Fibroblast of villous mesenchyme (primary cell): ENCODE results near the gene GSX2. TPM values are rescaled to one million over a fixed set of nuclear protein-coding genes. Genes with fewer than 3 reads are reported as not detected.
A peak's percentile ranks its signal among the peaks of the same experiment; 100 is the strongest.

ENCODE experiments used
- DNase-seq: peaks from one replicate; pipeline ENCODE4 v3.0.0-alpha.2; 2010; ENCODE audit warnings: low read depth
- H3K4me3 ChIP-seq: 2 replicates; pipeline ENCODE4 v1.5.1; 2011; ENCODE audit warnings: low read depth, mild to moderate bottlenecking, low read length
- total RNA-seq: library from RNA; depleted of rRNA; stranded (reverse); fragments of >200 nt; gene quantifications from 2 replicates; pipeline ENCODE4 v1.2.3, GENCODE V29; 2012
- TF ChIP-seq, protein P1 (sequence below): IDR thresholded peaks from 2 replicates; pipeline ENCODE4 v1.5.1; 2012; ENCODE audit warnings: low read depth, mild to moderate bottlenecking, low read length; ENCODE audit not compliant: insufficient read depth

GSX2 gene
- total RNA-seq, 1 donor: not detected

DNA sequence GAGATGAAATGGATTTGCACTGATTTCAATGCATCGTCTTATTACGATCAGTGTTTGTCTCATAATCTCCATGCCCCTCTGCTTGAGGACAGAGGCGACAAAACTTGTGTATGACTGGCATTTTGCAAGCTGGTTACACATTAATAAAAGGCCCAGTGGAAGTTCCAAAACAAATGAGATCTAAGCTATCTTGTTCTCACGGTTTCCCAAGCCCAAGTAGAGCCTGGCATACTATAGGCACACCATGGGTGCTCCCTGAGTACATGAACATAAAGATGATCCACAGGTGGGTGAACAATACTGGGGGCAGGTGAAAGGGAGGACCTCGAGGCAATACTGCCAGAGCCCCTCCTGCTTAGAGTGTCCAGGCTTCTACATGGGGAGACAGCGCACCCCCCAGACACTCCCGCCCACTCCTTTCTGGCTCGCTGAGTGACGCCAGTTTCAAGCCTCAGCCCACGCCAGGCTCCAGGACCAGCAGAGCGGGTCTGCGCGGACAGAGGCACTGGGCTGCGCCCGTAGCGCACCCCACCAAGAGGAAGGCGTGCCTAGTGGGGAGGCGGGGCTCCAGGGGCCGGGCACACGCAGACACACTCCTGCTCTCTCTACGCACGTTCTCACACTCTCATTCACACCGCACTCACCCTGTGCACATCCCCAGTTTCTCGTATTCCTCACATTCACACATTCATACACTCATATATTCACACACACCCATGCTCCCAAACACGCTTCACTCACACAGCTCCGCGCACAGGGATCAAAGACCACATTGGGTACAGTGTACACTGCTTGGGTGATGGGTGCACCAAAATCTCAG, 8.9 kb upstream of the GSX2 start:
- DNase-seq: peak; percentile 41
- TF ChIP-seq, protein P1, sequence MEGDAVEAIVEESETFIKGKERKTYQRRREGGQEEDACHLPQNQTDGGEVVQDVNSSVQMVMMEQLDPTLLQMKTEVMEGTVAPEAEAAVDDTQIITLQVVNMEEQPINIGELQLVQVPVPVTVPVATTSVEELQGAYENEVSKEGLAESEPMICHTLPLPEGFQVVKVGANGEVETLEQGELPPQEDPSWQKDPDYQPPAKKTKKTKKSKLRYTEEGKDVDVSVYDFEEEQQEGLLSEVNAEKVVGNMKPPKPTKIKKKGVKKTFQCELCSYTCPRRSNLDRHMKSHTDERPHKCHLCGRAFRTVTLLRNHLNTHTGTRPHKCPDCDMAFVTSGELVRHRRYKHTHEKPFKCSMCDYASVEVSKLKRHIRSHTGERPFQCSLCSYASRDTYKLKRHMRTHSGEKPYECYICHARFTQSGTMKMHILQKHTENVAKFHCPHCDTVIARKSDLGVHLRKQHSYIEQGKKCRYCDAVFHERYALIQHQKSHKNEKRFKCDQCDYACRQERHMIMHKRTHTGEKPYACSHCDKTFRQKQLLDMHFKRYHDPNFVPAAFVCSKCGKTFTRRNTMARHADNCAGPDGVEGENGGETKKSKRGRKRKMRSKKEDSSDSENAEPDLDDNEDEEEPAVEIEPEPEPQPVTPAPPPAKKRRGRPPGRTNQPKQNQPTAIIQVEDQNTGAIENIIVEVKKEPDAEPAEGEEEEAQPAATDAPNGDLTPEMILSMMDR: no peak
- H3K4me3 ChIP-seq: peak overlapping the region; percentile 63

DNA sequence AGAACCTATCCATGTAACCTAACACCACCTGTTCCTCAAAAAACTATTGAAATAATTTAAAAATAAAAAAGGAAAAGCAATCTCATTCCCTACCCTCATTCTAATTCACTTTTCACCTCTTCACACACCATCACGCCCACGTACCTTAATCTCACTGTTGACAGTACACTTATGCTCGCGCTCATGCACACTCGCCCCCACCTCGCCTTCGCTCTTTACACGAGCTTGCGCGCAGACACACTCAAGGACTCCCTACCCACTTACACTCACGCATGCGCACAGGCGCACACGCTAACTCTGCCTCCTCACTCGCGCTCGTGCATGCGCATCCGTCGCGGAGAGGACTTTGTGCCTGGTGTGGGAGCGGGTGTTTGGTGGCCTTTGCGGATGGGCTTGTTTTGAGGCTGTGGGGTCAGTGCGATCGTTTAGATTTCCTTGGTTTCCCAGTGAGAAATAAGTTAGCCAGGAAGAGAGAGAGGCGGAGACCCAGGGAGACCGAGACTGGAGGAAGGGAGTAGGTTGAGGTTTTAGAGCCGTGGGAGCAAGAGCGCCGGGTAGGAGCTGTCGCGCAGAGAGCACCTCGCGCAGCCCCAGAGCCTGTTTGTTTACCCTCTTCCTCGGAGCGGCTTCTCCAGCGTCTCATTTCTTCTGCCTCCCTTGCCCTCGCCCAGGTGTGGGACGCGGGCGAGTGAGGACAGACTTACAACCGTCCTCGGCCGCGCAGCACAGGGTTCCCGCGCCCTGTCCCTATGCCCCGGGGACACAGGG, 8.1 kb upstream of the GSX2 start:
- TF ChIP-seq, protein P1: no peak
- H3K4me3 ChIP-seq: peak overlapping the region; percentile 63
- peak; percentile 78 for DNase-seq

DNA sequence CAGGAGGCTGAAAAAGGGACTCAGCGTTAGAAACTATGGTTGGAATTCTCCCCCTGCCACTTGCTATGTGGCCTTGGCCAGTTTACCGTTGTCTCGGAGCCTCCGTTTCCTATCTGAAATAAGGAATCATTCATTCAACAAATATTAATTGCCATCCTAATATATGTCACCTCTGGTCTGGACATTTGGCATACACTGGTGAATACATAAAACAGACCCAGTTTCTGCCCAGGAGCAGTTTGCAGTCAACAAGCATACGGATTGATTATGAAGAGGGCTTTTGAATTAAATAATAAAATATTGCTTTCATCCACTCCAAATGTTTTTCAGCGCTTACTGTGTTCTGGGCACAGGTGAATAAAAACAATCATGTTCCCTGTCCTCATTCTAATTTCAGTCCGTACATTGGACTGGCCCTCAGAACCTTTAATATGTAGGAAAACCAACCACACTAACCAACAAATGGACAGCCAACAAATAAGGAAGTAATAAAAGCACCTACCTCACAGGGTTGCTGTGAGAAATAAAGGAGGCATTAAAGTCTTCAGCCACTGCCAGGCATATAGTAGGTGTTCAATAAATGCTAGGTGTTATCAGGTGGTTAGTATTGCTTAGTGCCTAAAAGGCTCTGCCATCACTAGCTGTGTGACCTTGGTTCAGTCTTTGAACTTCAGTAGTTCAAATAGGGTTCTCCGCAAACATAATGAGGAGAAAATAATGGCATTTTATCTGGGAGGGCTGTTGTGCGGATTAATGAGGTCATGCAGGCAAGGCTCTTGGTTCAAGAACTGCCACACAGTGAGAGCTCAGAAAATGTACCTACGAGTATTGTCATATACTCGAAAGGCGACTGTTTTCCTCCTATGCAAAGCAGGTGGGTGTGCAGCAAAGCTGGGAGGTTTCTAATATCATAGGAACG, 7.3 kb upstream of the GSX2 start:
- DNase-seq: no peak
- peak overlapping the region; percentile 63 for H3K4me3 ChIP-seq
- TF ChIP-seq, protein P1: no peak

DNA sequence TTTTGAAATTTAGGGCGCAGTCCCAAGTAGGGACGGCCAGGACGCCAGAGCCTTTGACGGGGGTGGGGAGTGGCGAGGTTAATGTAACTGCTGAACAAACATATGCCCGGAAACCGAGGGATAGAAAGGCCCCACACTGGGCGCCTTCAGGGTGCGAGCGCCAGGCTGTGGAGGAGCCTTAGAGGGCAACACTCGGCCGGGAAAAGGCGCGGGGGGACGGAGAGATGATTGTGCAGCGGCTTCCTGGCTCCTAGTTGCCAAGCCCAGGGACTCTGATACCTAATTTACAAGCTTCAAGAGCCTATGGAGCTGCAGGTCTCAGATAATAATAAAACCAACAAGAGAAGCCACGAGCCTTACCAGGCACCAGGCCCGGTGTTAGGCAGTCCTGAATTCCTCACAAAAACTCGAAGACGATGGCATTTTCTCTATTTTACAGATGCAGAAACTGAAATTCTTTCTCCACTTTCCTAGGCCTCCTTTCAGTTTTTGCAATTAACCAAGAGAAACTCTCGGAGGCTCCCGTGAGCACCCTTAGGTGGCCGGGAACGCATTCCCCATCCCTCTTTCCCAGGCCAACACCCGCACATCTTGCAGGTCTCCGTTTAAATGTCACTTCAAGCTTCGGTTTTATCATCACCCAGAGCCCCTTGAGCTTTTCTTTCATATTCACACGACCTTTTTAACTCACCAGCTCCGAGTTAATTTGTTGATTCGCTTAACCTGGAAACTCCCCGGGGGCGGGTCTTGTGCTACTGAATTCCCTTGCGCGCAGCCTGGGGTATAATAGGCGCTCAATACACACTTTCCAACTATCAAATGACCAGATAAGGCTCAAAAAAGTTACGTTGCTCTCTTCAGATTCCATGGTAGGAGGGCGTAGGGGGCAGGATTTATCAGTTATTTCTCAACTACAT, 6.4 kb upstream of the GSX2 start:
- TF ChIP-seq, protein P1: no peak
- no peak overlapping the region for H3K4me3 ChIP-seq
- no peak for DNase-seq

- DNase-seq: no peak
These were observed 5.5 kb upstream of the GSX2 start for GRCh38 chr4:54094451-54094850.

More at GRCh38 chr4:54094451-54094850, 5.5 kb upstream of the GSX2 start:
- H3K4me3 ChIP-seq: no peak overlapping the region
- TF ChIP-seq, protein P1: no peak
